GM19468 (cell line): ENCODE measurements around the gene KLK2.

Source experiments
- ATAC-seq: cut with Tn5 transposase; IDR thresholded peaks from one replicate; pipeline ENCODE4 v1.9.1; 2021; ENCODE audit warnings: mild to moderate bottlenecking, moderate library complexity, moderate number of reproducible peaks; ENCODE audit not compliant: unreplicated experiment; ENCODE audit errors: extremely low read depth

The KLK2 gene

DNA sequence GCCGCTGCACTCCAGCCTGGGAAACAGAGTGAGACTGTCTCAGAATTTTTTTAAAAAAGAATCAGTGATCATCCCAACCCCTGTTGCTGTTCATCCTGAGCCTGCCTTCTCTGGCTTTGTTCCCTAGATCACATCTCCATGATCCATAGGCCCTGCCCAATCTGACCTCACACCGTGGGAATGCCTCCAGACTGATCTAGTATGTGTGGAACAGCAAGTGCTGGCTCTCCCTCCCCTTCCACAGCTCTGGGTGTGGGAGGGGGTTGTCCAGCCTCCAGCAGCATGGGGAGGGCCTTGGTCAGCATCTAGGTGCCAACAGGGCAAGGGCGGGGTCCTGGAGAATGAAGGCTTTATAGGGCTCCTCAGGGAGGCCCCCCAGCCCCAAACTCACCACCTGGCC, at the start of gene KLK2:
KLK2 (plus strand) TSS at position 384 of the 400 bp plus-strand sequence. CDS start 35 bp downstream, outside the sequence.
- ATAC-seq = no peak

DNA sequence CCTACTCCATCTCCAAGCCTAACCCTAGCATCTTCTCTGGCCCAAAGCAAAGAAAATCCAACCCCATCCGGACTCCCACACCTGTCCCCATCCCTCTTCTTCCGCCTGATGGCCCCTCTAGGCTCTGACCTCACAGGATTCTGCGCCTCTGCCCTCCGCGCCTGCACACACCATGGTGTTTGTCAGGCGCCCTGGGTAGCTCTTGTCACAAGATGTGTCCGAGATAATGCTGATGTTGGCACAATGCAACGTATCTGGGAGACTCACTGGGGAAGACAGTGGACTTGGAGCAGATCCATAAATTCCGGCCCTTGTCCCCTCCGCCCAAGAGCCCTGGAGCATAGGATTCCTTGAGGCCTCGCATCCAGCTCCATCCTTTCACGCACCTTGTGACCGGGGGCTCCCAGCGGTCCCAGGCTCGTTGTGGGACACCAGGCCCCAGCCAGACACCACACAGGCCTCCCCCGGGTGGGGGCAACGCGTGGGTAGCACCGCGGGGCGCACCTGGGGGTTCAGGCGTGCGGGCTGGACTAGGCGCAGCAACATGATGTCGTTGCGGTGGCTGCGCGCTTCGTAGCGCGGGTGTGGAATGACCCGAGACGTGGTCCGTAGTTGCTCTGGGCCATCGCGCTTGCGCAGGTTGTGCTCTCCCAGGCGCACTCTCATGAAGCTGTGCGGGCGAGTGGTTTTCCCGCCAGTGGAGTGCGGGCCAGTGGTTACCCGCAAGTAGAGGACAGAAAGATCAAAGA, 46.6 kb upstream of the KLK2 start:
- ATAC-seq = no peak

DNA sequence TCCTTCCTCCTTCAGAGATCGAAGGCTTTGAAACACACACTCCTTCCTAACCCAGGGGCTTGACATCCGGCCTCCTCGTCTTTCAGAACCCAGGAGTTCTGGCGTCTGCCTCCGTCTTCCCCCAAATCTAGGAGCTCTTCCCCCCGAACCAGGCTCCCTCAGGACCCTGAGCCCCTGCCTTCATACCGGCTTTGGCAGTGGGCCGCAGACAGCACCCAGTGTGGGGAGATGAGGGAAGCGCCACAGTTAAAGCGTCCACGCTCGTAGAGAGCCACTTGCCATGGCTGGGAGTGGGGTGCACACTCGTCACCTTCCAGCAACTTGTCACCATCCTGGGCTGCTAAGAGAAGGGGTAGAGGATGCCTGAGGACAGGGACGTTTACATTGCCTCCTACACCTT, 45.8 kb upstream of the KLK2 start:
- no peak for ATAC-seq

DNA sequence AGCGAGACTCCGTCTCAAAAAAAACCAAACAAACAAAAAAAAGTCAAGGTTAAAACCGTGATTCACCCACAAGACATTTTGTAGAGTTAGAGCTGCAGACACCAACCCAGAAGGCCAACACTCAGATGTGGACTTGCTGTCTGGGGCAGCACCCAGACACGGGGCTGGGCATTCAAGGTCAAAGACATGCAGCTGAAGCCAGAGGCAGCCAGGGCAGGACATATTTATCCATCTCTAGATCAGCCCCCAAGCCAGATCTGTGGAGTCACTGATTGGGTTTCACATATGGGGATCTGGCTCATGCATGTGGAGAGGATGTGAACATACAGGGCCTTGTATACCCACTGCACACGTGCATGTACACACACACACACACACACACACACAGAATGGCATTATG, 43.4 kb upstream of the KLK2 start:
- ATAC-seq = no peak

DNA sequence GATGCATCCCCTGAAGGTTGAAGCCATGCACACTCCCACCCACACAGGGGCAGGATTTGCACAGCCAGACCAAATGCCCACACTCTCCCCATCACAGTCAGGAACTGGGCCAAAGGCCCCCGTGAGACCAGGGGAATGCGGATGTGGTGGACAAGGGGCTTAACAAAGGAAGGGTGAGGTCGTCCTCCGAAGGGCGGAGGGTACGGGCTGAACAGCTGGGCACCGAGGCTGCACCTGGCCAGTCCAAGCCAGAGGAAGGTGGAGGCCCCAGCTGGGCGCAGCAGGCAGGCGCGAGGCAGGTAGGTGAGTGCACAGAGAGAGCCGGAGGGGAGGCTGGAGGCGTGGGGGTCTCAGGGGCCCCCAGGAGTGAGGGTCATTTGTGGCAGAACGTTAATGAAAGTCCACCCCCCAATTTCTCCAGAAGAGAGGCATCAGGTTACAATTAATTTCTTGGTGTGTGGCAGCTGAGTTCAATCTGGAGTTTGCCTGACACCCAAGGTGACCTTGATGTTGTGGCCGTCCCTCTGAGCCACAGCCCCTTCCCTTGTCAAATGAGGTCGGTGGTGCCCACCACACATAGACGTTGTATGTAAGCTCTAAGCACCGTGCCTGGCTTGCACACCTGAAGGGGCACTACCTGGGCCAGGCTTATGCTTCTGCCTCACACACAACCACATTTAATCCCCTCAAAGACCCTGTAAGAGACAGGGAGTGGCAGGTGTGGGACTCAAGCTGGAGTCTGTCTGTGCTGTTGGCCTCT, 42.8 kb upstream of the KLK2 start:
- no peak for ATAC-seq

DNA sequence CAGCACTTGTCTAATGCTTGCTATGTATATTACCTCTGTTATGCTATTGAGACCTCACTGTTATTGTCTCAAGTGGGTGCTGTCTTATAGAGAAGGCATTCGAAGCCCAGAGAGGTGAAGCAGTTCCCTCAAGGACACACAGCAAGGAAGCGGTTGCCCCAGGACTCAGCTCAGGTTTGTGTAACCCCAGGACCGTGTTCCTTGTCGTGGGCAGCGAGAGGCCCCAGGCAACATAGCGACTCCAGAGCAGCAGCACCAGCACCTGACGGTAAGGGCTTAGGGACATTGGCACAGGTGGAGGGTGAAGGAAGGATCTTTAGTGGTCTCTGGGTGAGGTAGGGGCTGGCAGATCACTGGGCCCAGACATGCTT, 42.2 kb upstream of the KLK2 start:
- ATAC-seq = no peak

DNA sequence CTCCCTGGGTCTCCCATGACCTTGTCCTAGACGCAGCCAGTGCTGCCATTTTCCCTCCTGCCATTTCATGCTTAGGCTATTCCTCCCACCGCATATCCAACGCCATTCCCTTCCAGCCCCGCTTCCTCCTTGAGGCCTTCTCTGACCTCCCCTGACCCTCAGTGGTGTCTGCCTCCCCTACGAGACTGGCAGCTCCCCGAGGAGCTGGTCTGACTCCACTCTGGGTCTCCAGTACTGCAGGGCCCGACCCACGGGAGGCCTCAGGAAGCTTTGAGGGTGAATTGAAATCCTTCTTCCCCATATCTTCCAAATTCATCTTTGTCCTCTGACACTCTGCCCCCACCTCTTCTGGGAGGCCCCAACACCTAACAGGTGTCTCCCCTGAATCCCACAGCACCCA, 40.6 kb upstream of the KLK2 start:
- no peak for ATAC-seq

DNA sequence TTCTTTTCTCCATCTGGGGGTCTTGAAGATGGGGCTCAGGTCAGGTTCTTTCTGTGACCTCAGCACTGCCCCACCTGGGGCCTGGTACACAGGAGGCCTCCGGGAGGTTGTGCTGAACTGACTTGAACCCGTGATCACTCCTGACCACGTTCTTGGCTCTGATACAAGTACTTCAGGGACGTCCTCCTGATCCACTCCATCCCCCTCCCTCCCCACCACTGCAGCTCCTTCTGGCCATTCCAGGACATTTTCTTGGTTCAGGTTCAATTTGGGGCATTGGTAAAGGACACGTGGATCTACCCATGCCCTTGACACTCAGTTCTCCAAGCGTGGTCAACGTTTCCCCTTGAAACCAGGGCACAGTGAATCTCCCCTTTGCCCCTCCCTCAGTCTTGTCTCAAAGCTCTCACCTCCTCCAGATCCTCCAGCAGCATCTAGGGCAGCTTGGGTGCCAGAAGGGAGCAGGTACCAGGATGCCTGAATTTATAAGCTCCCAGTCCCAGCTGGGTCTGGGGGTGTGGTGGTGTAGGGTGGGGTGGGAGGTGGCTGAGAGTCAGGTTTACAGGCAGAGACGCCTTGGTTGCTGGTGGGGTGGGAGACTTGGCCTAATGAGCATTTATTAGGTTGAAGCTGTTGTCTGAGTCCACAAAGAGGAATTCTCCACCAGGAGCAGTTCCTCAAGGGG, 40.0 kb upstream of the KLK2 start, which contains the start of gene KLK15:
KLK15 (minus strand) TSS at position 458 of the 685 bp plus-strand sequence. CDS start 2,082 bp downstream, outside the sequence.
- no peak for ATAC-seq

DNA sequence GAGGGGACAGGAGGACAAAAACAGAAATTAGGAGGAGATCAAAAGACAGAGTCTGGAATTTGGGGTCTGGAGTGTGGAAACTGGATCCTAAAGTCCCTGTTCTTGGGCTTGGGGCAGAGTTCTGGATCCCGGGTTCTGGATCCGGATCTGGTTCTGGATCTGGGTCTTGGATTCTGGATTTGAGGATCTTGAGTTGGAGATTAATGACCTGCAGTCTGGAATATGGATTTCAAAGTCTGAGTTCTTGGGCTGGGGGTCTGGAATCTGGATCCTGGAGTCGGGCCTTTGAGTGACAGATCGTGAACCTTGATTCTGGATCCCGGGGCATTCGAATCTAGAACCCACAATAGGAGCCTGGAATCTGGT, 39.5 kb upstream of the KLK2 start:
- no peak for ATAC-seq

DNA sequence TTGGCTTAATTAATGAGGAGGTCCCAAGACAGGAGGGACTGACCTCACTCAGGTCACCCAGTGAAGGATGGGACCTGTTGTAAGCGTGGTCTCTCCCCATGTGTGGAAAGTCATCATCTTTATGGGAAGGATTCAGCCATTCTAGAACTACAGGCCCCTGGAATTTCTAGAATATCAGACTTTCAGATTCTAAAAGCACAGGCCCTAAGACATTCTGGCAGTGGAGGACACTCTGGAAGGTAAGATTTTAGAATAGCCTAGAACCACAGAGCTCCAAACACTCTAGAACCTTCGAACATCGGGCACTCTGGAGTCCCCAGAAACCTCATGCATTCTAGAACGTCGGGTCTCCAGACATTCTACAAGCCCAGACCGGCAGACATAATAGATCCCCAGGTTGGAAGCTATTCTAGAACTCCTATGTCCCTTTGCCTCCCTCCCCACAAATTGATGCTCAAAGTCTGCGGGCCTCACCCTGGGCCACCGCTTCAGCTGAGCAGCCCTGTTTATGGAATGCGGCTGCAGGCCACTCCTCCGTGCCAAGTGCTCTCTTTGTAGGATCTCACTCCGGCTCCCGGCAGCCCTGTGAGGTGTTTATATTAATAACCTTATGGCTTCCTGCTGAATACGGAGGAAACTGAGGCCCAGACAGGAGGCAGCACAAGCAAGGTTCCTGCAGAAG, 38.0 kb upstream of the KLK2 start:
- no peak for ATAC-seq

DNA sequence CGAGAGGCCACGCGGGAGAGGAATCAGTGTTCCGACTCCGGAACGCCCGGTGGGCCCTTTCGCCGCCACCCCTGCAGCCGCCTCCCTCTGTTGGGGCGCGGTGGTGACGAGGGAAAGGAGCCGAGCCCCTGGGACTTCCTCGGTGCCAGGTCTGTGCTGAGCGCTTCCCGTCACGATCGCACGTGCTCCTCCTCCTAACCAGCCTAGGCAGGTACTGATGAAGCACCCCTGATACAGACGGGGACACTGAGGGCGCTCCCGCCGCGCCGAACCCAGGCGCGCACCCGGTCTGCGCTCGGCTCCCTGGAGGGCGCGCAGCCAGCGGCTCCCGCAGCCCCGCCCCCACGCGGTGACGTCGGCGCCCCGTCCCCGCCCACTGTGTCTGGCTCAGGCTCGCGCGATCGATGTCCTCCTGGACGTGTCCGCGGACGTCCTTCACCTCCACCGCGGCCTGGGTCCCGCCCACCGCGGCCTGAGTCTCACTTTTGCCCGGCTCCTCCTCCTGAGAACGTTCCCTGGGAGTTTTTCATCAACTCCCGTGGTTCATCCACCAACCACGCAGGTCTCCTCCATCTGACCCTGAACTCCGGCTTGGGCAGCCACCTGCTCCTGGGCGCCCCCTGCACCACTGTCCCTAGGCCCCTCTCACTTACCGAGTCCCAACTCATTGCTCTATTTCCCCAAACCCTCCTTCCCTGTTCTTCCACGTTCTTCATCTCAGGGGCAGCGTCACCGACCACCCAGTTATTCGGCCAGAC, 37.3 kb upstream of the KLK2 start:
- peak; percentile 63 for ATAC-seq

DNA sequence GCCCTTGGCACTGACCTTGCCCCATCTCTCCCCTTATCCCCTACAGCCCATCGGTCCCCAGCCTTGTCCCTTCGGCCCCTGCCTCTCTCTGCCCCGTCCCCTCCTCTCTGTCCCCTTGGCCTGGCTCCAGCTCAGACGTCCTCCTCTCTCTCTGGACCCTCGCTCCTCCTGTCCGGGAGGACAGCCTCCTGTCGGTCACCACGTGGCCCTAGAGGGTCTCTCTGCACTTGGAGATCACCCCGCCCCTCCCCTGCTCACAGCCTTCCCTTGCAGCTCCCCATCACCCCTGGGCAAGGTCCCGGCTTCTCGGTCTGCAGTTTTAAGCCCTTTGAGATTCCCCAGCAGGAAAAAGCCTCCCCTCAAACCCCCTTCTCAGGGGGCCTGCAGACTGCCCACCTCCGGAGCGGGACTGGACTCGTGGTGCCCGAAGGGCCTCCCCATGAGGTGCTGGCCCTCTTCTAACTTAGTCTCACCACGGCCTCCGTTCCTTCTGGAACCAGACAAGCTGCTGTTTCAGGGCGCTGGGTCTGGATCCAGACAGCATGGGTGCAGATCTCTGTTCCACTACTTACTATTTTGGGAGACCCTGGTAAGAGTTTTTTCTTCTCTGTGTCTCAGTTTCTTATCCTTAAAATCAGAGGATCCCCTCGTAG, 36.6 kb upstream of the KLK2 start:
- no peak for ATAC-seq

DNA sequence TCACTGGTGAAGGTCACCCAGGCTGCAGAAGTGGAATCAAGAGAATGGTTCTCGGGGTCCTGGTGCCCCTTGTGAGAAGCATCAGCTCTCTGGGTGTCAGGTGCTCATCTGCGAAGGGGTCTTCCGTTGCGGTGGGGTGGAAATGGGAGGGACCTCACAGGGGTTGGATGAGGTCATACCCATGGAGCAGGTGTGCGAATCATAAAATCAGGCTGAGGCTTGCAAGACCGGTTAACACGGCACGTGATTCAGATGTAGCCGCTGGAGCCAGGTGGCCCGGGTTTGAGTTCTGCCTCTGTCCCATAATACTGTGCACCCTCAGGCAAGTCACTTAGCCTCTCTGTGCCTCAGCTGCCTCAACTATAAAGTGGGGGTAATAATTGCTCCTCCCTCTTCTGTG, 35.9 kb upstream of the KLK2 start:
- ATAC-seq = no peak

DNA sequence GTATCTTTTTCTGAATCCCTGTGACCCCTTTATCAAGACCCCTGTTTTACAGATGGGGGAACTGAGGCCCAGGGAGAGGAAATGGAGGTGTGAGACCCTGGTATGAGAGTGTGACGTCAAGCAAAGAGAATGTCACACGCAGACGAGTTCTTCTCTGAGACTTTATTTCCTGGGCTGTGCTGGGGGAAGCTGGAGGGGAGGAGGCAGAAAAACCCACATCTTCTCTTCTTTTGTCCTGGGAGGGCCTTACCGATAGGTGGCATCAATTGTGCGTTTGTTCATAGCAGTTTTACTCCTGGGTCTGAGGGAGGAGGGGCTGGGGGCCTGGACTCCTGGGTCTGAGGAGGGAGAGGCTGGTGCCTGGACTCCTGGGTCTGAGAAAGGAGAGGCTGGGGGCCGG, 35.0 kb upstream of the KLK2 start:
- no peak for ATAC-seq

DNA sequence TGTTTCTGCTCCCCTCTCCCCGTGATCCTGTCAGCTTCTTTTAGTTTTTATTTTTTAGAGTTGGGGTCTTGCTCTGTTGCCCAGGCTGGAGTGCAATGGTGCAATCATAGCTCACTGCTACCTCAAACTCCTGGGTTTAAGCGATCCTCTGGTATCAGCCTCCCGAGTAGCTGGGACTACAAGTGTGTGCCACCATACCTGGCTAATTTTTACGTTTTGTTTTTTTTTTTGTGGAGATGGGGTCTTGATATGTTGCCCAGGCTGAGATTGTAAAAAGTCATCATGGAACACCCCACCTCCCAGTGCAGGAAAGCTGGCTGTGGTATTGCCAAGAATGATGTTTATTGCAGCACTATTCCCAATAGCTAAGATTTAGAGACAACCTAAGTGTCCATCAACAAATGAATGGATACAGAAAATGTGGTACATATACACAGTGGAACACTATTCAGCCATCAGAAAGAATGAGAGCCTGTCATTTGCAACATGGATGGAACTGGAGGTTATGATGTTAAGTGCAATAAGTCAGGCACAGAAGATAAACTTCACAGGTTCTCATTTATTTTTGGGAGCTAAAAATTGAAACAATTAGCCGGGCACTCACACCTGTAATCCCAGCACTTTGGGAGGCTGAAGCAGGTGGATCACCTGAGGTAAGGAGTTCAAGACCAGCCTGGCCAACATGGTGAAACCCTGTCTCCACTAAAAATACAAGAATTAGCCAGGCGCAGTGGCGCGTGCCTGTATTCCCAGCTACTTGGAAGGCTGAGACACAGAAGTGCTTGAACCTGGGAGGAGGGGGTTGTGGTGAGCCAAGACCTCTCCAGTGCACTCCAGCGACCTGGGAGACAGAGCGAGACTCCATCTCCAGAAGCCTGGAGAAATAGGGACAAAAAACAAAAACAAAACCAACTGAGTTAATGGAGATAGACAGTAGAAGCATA, 33.3 kb upstream of the KLK2 start:
- ATAC-seq = no peak

DNA sequence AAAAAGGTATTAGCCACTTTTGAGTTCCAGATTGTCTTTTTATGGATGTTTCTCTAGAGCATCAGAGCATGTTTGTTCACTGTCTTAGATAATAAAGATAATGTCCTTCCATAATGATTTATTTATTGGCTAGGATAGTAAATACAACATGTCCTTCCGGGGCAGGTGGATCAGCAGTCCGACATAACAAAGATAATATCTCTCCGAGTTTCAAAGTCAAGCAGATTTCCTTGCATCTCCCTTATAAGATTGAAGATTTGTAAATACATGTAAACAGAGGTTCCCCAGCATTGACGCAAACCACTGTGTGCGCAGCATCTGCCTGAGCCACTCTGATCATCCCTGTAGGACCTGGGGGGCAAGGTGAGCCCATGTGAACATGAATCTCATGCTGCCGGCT, 31.1 kb upstream of the KLK2 start:
- no peak for ATAC-seq

DNA sequence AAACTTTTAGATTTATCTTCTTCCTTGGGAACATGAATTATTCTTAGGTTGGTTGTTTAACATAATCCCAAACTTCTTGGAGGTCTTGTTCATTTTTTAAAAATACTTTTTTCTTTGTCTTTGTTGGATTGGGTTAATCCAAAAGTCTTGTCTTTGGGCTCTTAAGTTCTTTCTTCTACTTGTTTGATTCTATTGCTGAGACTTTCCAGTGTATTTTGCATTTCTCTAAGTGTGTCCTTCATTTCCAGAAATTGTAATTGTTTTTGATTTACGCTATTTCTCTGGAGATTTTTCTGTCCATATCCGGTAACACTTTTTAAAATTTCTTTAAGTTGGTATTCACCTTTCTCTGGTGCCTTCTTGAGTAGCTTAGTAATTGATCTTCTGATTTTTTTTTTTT, 30.0 kb upstream of the KLK2 start:
- no peak for ATAC-seq

DNA sequence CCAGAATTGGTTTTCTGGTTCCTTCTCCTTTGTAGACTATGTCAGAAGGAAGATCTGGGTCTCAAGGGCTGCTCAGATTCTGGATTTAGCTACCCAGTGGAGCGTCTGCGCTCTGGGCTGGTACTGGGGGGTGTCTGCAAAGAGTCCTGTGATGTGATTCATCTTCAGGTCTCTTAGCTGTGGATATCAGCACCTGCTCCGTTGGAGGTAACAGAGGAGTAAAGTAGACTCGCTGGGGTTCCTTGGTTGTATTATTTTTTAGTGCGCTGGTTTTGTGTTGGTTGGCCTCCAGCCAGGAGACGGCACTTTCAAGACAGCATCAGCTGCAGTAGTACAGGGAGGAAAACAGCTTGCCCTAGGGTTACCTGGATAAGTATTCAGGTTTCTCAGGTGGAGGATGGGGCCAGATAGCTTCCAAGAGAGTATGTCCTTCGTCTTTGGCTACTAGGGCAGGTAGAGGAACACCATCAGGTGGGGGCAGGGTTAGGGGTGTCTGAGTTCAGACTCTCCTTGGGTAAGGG, 29.5 kb upstream of the KLK2 start:
- ATAC-seq = no peak
